A673 (cell line): ENCODE measurements around the gene IRX5.

ENCODE experiments used
- CTCF ChIP-seq: fragments of 300-800, 200-600 bp; sonication (generic); conservative IDR thresholded peaks from 2 replicates; pipeline ENCODE4 v1.5.1; 2017; ENCODE audit warnings: low read depth, mild to moderate bottlenecking, antibody characterized with exemption, low read length, moderate library complexity, mixed read lengths
- EZH2 ChIP-seq: fragments of 200-600 bp; sonication (generic); IDR thresholded peaks from 2 replicates; pipeline ENCODE4 v1.6.1; 2017; ENCODE audit warnings: borderline replicate concordance, low read depth, mild to moderate bottlenecking, mixed read lengths, antibody characterized with exemption, low read length; ENCODE audit not compliant: poor library complexity, severe bottlenecking

GRCh38 chr16:54912720-54913119 lies 17.9 kb upstream of the IRX5 start:
- no peak for TF ChIP-seq CTCF
- TF ChIP-seq EZH2 = no peak
